SJSA1 (cell line): ENCODE measurements around the gene RAB26. TPM values are rescaled to one million over a fixed set of nuclear protein-coding genes. Genes with fewer than 3 reads are reported as not detected.

Experiments used
- DNase-seq, 2 experiments: peaks; one replicate each; pipeline ENCODE4 v3.0.0-alpha.2; 2015 to 2020; ENCODE audit warnings: low spot score in 2 of 2, low read depth in 1 of 2
- H3K27ac ChIP-seq: fragments of 250-450 bp; sonication (Bioruptor Pico); 2 replicates; pipeline ENCODE4 v1.5.1; 2020; ENCODE audit warnings: mild to moderate bottlenecking, moderate library complexity
- H3K27me3 ChIP-seq: fragments of 250-450 bp; sonication (Bioruptor Pico); replicated peaks from 2 replicates; pipeline ENCODE4 v1.5.1; 2020; ENCODE audit warnings: mild to moderate bottlenecking, moderate library complexity
- H3K36me3 ChIP-seq: fragments of 250-450 bp; sonication (Bioruptor Pico); 2 replicates; pipeline ENCODE4 v1.5.1; 2020; ENCODE audit warnings: mild to moderate bottlenecking
- H3K4me1 ChIP-seq: fragments of 250-450 bp; sonication (Bioruptor Pico); replicated peaks from 2 replicates; pipeline ENCODE4 v1.6.1; 2021; ENCODE audit warnings: mild to moderate bottlenecking
- H3K4me3 ChIP-seq: fragments of 250-450 bp; sonication (Bioruptor Pico); 2 replicates; pipeline ENCODE4 v1.5.1; 2020; ENCODE audit warnings: mild to moderate bottlenecking
- H3K9me3 ChIP-seq: fragments of 250-450 bp; sonication (Bioruptor Pico); replicated peaks from 2 replicates; pipeline ENCODE4 v1.5.1; 2020; ENCODE audit warnings: mild to moderate bottlenecking
- total RNA-seq: library from RNA; depleted of rRNA; stranded (reverse); fragments of >200 nt; shearing (Covaris generic); gene quantifications from 2 replicates; pipeline ENCODE4 v1.2.3, GENCODE V29; 2014

Gene RAB26
- total RNA-seq, 1 experiment from 2014 or later: 0.16 TPM

- Histone ChIP-seq H3K4me3 (no peak overlapping the region), H3K27me3 (no peaks in the 10 kb centered on the region), H3K4me1 (no peaks in the 10 kb centered on the region), H3K36me3 (peaks cover 62% of the 10 kb centered on the region), H3K9me3 (no peaks in the 10 kb centered on the region), H3K27ac (no peak overlapping the region)
- no peak for DNase-seq
Measured at GRCh38 chr16:2167068-2167638, 18.7 kb downstream of the RAB26 start.

DNA sequence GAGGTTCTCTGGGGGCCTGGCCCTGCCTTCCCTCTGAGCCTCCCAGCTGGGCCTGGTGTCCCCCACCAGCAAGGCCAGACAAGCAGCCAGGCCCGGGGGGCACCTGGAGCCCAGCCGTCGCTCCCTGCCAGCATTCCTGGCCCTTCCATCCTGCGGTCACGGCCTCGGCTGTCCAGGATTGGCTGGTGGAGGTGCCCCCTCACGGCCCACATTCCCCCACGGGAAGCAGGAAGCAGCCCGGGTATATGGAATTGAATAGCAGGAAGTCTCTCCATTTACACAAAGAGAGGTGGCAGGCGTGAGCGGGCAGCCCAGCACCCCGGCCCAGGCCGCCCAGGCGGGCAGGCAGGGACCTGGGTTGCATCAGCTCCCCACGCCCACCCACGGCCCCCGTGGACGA lies 21.7 kb downstream of the RAB26 start:
- Histone ChIP-seq H3K27me3 (no peaks in the 10 kb centered on the region), H3K27ac (no peak overlapping the region), H3K36me3 (peaks cover 76% of the 10 kb centered on the region), H3K4me1 (no peaks in the 10 kb centered on the region), H3K4me3 (no peak overlapping the region), H3K9me3 (no peaks in the 10 kb centered on the region)
- no peak for DNase-seq

- Histone ChIP-seq H3K4me1 (no peaks in the 10 kb centered on the region), H3K27ac (no peak overlapping the region), H3K27me3 (no peaks in the 10 kb centered on the region), H3K9me3 (no peaks in the 10 kb centered on the region), H3K4me3 (no peak overlapping the region), H3K36me3 (peaks cover 82% of the 10 kb centered on the region)
- DNase-seq: no peak
Measured at GRCh38 chr16:2170587-2171435, 22.4 kb downstream of the RAB26 start.

- no peak overlapping the region for H3K27ac ChIP-seq
- H3K27me3 ChIP-seq: no peaks in the 10 kb centered on the region
- no peak for DNase-seq
- H3K36me3 ChIP-seq: peaks cover 80% of the 10 kb centered on the region
- no peak overlapping the region for H3K4me3 ChIP-seq
- H3K4me1 ChIP-seq: no peaks in the 10 kb centered on the region
- no peaks in the 10 kb centered on the region for H3K9me3 ChIP-seq
Measured at GRCh38 chr16:2171601-2172178, 23.3 kb downstream of the RAB26 start.

- Histone ChIP-seq H3K36me3 (peaks cover 72% of the 10 kb centered on the region), H3K9me3 (no peaks in the 10 kb centered on the region), H3K27me3 (no peaks in the 10 kb centered on the region), H3K4me1 (no peaks in the 10 kb centered on the region), H3K27ac (no peak overlapping the region), H3K4me3 (no peak overlapping the region)
- no peak for DNase-seq
Measured at GRCh38 chr16:2172688-2173335, 24.4 kb downstream of the RAB26 start.

- no peak for DNase-seq
- no peaks in the 10 kb centered on the region for H3K4me1 ChIP-seq
- peaks cover 71% of the 10 kb centered on the region for H3K36me3 ChIP-seq
- no peaks in the 10 kb centered on the region for H3K27me3 ChIP-seq
- no peaks in the 10 kb centered on the region for H3K9me3 ChIP-seq
- H3K4me3 ChIP-seq: no peak overlapping the region
- no peak overlapping the region for H3K27ac ChIP-seq
Measured at GRCh38 chr16:2173366-2173765, 24.9 kb downstream of the RAB26 start.

DNA sequence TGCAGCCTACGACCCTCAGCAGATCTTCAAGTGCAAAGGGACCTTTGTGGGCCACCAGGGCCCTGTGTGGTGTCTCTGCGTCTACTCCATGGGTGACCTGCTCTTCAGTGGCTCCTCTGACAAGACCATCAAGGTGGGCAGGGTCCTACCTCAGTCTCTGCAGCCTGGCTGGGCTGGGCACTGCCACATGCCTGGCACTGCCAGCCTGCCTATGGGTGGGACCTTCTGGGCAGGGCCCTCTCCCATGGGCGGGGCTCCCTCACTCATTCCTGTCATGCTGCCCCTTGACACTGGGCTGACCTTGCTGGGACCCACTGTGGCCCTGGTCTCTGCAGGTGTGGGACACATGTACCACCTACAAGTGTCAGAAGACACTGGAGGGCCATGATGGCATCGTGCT lies 25.5 kb downstream of the RAB26 start:
- H3K27ac ChIP-seq: no peak overlapping the region
- peaks cover 67% of the 10 kb centered on the region for H3K36me3 ChIP-seq
- DNase-seq: no peak
- H3K4me3 ChIP-seq: no peak overlapping the region
- no peaks in the 10 kb centered on the region for H3K9me3 ChIP-seq
- H3K27me3 ChIP-seq: no peaks in the 10 kb centered on the region
- no peaks in the 10 kb centered on the region for H3K4me1 ChIP-seq

DNA sequence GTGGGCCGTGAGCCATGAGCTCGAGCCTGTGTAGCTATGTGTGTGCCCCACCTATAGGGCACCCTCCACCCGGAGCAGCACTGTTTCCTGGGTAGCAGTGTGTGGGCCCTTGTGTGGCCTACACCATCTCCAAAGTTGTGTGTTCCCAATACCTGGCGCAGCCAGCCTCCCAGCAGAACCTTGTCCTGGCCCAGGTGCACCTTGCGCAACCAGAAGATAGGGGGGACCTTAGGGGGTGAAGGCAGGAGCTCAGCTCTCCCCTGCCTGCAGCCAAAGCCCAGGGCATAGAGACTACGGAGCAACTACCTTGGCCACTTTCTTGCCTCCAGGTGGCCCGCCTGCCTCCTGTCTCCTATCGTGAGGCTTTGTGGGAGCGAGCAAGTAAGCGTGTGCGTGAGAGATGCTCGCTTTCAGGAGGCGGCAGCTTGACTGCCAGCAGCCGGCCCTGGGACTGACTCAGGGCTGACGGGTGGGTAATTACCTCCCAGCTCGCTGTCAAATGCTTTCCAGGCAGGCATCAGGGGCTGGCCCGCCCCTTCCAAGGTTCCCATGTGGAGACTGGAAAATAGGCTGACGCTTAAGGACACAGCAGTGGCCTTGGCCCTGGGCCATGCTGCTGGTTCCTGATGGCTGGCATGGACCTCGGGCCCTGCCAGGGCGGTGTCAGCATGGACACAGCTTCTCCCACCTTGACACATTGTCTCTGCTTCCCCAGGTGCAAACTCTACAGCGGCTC lies 26.1 kb downstream of the RAB26 start:
- no peaks in the 10 kb centered on the region for H3K4me1 ChIP-seq
- H3K27ac ChIP-seq: no peak overlapping the region
- DNase-seq: no peak
- peaks cover 64% of the 10 kb centered on the region for H3K36me3 ChIP-seq
- no peak overlapping the region for H3K4me3 ChIP-seq
- no peaks in the 10 kb centered on the region for H3K27me3 ChIP-seq
- H3K9me3 ChIP-seq: no peaks in the 10 kb centered on the region

GRCh38 chr16:2175454-2175853 lies 27.0 kb downstream of the RAB26 start:
- no peak for DNase-seq
- H3K27me3 ChIP-seq: no peaks in the 10 kb centered on the region
- no peaks in the 10 kb centered on the region for H3K4me1 ChIP-seq
- H3K4me3 ChIP-seq: no peak overlapping the region
- H3K27ac ChIP-seq: no peak overlapping the region
- no peaks in the 10 kb centered on the region for H3K9me3 ChIP-seq
- H3K36me3 ChIP-seq: peaks cover 55% of the 10 kb centered on the region

DNA sequence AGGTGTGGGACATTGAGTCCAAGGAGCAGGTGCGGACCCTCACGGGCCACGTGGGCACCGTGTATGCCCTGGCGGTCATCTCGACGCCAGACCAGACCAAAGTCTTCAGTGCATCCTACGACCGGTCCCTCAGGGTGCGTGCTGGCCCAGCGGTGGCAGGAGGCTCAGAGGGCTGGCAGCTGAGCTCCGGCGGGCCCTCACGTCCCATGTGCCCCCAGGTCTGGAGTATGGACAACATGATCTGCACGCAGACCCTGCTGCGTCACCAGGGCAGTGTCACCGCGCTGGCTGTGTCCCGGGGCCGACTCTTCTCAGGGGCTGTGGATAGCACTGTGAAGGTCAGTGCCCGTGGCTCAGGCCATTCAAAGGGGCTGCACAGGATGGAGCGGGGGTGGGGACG lies 27.6 kb downstream of the RAB26 start:
- Histone ChIP-seq H3K27ac (no peak overlapping the region), H3K4me3 (no peak overlapping the region), H3K27me3 (no peaks in the 10 kb centered on the region), H3K9me3 (no peaks in the 10 kb centered on the region), H3K36me3 (peaks cover 53% of the 10 kb centered on the region), H3K4me1 (no peaks in the 10 kb centered on the region)
- DNase-seq: no peak

DNA sequence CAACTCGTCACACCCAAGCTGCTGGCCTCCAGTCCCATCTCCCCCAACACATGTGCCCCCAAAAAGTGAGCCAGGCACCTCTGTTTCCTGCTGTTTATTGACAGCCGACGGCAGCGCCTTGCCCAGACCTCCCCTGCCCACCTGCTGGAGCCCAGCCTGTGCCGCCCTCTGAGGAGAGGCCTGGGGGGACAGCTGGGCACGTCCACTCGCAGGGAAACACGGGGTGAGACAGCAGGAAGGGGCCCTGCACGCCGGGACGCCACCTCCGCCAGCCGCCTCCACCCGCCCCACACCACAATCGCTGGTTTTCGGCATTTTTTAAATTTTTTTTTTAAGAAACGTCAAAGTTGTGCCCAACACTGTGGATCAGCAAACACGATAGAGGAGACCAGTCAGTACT lies 28.7 kb downstream of the RAB26 start:
- Histone ChIP-seq H3K27me3 (no peaks in the 10 kb centered on the region), H3K4me3 (no peak overlapping the region), H3K36me3 (peaks cover 43% of the 10 kb centered on the region), H3K9me3 (no peaks in the 10 kb centered on the region), H3K27ac (no peak overlapping the region), H3K4me1 (no peaks in the 10 kb centered on the region)
- no peak for DNase-seq

DNA sequence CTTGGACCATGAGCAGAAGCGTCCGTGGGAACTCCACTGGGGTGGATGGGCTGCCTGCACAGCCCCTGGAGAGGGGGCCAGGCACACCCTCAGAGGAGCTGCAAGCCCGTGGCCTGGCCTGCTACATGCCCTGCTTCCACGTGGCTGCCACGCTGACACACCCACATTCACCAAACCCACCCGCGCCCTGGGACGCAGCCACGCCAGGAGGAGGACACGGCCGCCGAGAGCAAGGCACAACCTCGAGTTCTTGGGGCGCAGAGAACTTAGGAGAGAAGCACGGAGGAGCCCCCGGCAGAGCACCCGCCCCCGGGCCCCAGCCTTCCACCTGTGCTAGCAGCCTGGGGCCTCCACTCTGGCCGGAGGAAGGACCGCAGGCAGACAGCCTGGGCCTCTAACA lies 29.1 kb downstream of the RAB26 start:
- Histone ChIP-seq H3K36me3 (peaks cover 43% of the 10 kb centered on the region), H3K4me3 (no peak overlapping the region), H3K9me3 (no peaks in the 10 kb centered on the region), H3K27me3 (no peaks in the 10 kb centered on the region), H3K4me1 (no peaks in the 10 kb centered on the region), H3K27ac (no peak overlapping the region)
- no peak for DNase-seq

DNA sequence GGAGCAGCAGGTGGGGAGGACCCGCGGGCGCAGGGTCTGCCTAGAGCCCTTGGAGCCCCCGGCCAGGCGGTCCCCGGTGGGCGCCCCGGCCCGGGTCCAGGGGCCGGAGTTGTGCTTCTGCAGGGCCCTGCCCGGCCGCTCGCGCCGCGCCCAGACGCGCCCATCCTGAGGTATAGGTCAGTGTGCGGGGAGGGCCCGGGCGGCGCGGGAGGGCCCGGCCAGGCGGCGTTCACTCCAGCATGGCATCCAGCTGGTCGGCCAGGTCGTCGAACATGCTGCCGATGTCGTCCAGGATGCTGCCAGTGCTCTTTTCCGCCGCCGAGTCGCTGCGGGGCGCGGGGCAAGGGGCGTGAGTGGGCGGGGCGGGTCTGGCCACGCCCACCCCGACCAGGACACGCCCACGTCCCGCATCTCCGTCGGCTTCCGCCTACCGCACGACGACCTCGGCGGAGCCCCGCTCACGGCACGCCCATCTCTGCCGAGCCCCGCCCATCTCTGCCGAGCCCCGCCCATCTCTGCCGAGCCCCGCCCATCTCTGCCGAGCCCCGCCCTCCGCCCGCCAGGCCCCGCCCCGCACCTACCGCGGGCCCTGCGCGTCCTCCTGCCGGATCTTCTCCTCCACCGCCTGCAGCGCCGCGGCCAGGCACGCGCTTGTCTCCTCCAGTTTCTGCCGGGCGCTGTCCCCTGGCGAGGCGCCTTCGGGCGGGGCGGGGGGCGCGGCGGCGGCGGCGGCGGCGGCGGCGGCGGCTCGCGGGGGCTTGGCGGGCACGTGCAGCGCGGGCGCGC lies 30.1 kb downstream of the RAB26 start:
- Histone ChIP-seq H3K27ac (no peak overlapping the region), H3K4me1 (no peaks in the 10 kb centered on the region), H3K4me3 (no peak overlapping the region), H3K36me3 (peaks cover 36% of the 10 kb centered on the region), H3K27me3 (no peaks in the 10 kb centered on the region), H3K9me3 (no peaks in the 10 kb centered on the region)
- no peak for DNase-seq
